Left hindlimb (tissue), 1 donor: ENCODE data around the gene ZBTB40.

ENCODE experiments used
- DNase-seq: peaks from one replicate; pipeline ENCODE4 v3.0.0-alpha.2; 2018

ZBTB40 gene

DNA sequence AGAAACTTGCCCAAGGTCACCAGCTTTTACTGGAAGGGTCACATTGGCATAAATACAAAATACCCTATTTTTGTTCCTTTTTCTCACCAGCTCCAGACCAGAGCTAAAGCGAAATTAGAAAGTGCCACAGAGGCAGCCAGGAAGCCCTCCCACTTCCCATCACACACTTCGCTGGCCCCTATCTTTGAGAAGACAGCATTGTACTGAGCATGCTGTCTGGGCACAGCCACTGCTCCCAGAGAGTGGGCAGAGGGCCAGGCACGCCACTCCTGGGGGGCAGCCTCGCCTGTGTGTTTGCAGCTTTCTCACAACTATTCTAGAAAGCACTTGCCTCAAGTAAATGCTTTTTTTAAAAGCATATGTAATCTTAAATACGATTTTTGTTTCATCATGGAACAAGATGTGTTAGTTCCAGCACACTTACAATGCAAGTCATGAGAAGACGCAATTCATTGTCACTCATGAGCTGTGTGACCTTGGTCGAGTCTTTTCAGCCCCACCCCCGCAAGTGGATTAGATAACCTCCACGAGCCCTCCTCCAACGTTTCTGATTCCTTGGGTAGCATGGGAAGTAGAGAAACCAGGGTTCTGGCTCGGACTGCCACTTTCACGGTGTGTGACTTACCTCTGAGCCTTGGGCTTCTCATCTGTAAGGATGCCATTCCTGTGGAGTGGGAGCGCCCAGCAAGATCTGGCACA is 85.9 kb downstream of the ZBTB40 start:
- no peak for DNase-seq

DNA sequence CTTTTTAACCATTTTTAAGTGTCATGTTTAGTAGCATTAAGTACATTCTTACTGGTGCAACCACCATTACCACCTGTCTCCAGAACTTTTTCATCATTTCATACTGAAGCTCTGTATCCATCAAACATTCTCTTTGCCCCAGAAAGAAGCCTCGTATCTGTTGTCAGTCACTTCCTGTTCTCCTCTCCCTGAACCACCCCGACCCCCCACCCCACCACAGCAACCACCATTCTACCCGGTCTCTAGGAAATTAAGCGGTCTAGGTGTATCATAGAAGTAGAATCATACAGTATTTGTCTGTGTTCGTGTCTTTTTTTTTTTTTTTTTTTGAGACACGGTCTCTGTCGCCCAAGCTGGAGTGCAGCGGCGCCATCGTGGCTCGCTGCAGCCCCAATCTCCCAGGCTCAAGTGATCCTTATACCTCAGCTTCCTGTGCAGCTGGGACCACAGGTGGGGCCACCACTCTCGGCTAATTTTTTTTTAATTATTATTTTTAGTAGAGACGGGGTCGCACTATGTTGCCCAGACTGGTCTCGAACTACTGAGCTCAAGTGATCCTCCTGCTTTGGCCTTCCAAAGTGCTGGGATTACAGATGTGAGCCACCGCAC is 88.0 kb downstream of the ZBTB40 start:
- DNase-seq: no peak

DNA sequence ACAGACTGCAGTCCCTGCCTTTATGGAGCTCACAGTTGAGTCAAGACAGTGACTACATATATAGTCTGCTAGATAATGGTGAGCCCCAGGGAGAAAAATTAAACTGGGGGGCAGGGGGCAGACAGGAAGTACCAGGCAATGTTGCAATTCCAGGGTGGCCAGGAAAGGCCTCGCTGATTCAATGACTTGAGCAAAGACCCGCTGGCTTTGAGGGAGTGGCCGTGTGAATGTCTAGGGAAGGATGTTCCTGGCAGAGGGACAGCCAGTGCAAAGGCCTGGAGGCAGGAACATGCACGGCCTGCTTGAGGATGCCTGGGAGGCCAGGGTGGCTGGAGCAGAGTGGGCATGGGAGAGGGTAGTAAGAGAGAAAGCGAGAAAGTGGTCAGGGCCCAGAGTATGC is 88.7 kb downstream of the ZBTB40 start:
- DNase-seq: no peak

DNA sequence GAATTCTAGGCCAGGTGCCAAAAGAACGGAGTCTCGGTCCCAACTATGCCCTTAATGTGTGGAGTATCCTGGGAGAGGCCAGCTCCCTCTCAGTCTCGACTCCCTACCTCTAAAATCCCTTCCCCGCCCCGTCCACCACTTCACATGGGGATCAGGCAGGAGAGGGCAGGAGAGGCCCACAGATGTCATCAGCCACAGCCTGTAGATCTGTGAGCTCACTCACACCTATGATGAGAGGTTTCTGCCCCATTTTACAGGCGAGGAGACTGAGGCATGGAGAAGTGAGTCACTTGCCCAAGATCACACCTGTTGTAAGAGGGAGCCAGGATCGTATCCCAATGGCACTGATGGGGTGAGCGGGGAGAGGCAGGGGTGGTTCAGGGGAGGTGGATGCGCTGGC is 91.2 kb downstream of the ZBTB40 start:
- DNase-seq: no peak

DNA sequence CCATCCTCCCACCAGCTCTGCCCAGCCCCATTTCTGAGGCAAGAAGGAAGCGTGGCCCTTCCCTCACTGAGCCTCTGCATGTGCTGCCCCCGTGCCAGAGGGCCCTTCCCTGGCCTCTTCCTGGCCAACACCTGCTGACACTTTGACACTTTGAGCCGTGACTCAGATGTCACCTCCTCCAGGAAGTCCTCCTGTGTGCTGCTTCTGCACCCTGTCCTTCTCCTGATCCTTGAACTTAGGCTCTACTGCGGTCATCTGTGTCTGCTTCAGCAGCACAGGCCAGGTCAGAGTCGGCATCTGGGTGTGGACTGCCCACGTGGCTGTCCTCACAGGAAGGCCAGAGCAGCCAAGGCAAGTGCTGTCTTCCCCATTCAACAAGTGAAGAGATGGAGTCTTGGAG is 92.0 kb downstream of the ZBTB40 start:
- DNase-seq: no peak

DNA sequence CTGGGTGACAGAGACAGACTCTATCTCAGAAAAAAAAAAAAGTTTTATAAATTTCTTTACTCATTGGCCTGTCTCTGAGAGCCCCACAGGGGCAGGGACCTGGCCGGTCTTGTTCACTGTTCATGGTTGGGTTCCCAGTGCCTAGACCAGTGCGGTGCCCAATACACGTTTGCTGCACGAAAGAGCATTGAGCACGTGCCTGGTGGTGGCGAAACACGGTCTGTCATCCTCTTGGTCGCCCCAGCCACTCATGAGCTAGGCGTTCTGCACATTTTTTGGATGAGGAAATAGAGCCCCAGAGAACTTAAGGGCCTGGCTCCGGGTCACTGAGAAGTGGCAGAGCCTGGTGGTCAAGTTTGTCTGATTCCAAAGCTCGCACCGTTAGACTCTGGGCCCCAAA is 93.0 kb downstream of the ZBTB40 start:
- DNase-seq: no peak

DNA sequence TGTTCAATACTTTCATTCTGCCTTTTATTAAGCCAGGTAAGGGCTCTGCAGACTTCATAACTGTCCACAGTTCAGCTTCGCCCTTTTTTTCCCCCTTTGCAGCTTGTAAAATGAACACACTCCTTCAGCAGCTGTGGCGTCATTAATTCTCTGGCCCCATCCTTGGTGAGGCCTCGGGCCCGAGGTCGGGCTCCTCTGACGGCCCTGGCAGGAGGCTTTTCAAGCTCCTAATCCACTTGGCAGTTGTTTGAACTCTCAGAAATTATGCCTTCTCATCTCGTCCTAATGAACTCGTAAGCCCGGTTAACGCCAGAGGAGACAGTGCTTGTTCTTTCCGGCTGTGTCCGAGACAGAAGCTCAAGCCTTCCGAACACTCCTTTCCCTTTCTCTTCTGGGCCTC is 93.5 kb downstream of the ZBTB40 start:
- DNase-seq: no peak

DNA sequence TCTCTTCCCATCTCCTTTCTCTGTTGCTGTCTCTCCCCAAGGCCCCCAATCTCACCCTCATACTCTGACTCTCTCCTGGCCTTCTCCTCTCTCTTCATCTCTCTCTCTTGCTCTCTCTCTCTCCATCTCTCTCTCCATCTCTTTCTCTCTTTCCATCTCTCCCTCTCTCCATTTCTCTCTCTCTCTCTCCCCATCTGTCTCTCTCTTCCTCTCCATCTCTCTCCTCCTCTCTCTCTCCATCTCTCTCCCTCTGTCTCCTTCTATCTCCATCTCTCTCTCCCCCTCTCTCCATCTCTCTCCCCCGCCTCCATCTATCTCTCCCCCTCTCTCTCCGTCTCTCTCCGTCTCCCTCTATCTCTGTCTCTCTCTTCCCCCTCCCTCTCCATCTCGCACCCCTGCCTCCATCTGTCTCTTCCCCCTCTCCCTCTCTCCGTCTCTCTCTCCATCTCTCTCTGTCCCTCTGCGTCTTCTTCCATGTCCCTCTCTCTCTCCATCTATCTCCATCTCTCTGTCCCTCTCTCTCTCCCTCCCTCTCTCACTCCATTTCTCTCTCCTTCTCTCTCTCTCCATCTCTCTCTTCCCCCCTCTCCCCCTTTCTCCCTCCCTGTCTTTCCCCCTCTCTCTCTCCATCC is 95.7 kb downstream of the ZBTB40 start:
- DNase-seq: no peak

DNA sequence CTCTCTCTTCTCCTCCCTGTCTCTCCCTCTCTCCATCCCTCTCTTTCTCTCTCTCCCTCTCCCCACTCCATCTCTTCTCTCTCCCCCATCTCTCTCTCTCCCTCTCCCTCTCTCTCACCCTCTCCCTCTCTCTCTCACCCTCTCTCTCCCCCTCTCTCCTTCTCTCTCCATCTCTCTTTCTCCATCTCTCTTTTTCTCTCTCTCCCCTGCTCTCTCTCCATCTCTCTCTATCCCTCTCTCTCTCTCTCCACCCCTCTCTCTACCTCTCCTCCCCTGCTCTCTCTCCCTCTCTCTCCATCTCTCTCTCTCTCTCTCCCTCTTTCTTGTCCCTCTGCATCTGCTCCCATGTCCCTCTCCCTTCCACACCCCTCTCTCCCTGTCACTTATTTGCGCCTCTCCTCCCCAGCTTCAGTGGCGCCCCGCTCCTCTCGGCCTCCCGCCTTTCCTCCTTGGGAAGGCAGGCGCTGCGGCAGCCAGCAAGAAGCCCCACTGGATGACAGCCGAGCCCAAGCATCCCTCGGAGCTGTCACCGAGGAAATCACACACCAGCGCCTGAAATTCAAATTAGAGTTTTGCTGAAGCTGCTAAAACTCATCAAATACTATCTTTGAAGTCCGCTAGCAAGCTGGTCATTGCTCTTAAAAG is 96.3 kb downstream of the ZBTB40 start:
- DNase-seq: no peak

DNA sequence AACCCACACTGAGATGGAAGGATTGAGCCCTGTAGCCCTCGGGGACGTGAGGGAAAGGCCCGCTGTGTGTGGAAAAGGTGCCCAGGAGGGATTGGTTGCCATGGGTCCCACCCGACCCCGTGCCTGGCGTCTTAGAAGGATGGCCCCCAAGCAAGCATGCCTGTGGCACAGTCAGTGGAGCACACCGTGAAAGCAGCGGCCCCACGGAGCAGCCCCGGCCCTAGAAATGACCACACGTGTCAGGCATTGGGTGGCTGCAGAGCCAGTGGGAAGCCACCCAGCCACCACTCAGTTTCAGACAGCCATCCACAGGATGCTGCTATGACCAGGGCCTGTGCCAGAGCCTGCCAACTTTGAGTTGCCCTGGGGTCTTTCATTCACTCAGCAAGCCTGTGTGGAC is 98.4 kb downstream of the ZBTB40 start:
- no peak for DNase-seq

DNA sequence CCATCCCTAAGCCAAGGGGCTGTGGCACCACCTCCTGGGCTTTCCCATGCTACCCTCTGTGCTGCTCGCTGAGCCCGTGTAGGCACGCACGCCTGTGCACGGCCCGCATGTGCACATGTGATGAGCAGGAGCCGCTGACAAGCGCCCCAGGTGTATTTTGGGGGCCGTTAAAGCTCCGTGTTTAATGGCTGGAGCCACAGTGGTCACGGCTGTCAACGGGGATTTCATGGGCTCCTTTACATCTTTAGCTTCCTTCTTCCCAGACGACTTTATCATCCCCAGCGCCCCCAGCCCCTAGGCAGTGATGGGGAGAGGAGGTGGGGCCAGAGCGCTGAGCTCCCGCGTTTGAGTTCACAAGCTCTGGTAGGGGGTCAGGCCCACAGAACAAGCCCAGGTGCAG is 99.9 kb downstream of the ZBTB40 start:
- no peak for DNase-seq

DNA sequence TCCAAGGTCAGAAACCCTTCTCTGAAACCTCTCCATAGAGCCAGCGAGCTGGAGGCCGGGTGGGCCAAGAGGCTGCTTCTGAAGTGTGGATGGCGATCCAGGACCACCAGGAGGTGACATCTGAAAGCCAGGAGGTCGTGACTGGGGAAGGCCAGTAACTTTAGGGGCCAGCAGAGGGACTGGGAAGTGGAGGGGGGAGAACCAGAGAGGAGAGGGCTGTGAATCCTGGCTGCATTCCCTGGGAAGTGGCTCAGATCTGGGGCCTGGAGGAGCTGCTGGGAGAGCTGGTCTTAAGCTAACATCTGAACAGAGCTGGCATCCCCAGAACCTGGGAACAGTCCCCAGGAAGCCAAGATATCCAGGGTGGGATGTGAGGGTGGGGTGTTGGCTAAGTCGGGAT is 100.4 kb downstream of the ZBTB40 start:
- DNase-seq: peak; percentile 50

DNA sequence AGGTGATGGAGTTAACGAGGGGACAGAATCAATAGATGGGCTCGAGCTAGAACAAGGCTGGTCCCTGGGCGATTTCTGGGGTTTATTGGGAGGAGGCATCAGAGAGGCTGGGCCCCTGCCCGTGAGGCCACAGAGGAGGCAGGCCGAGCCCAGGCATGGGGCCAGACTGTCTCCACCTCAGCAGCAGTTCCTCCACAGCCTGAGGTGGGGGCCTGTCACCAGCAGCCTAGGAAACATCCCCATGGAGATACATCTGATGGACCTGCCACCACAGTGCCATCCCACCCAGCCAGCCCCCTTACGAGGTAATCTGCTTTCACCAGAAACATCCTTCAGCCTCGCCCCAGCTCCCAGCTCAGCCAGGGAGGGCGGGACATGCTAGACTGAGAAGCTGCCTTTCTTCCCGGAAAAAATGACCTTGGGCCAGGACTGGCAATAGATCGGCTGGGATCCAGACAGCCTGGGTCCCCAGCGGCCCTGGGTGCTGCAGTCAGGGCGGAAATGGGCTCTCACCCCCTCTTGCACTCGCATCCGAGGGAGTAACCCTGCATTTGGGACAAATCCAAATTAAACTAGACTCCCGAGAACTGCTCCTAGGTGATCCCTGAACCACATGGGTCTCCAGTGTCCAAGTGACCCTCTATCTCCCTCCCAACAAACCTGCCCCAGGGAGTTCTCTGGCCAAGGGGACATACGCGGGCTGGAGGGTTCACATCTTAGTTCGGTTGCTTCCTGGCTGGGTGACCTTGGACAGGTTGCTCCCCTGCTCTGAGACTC is 101.6 kb downstream of the ZBTB40 start:
- DNase-seq: no peak

DNA sequence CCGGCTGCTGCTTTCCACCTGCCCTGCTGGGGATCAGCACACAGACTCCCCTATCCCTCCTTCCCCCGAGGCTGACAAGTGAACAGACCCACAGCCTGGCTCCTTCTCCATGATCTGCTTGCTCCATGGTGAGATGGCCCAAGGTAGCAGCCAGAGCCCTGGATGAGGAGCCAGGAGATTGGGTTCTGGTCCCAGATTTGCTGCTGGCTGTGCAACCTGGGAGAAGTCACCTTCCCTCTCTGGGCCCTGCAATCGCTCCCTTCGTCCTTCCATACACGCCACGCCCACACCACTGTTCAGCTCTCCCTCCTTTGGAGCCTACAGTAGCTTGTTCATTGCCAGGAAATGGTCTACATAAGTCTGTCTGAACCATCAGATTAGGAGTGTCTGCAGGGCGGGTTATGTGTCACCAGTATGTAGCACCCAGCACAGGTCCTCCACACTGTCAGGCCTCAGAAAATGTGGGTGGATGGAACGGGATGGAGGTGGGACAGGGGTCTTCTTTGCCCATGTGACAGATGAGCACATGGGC is 102.4 kb downstream of the ZBTB40 start:
- no peak for DNase-seq

DNA sequence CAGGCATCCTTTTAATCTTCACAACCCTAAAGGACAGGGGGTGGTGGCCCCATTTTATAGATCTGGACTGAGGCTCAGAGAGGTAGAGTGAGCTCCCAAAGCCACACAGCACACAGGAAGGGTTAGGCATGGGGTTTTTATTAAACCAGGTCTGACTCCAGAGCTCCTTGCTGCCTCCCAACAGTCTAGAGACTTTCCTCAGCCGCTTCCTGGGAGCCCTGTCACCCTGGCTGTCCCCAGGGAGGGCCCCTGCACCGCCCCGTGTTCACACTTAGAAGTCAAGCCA is 103.7 kb downstream of the ZBTB40 start:
- no peak for DNase-seq

DNA sequence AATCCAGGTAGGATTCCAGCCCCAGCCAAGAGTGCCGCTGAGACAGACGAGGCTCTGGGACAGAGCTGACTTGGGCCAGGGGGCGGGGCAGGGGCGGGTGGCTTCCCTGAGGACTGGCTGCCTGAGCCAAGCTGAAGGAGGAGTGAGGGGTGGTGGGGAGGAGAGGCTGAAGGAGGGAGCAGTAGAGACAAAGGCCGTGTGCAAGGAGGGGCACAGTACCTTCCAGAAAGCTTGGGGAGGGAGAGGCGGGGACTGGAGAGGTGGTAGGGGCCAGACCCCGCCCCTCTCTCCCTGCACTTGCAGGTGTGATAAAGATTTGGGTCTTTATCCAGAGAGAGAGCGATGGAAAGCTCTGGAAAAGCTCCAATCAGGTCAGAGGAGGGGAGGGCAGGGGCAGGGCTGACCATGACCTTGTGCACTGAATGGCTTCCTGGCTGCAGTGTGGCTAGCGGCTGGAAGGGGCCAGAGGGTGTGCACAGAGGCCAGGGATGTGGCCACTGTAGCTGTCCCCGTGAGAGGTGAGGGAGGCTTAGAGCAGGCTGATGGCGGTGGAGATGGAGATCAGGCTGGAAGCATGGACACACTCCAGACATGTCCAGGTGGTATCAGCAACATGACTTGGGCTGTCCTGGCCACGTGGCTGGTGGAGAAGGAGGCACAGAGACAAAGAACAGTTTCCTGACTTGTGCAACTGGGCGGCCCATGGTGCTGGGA is 104.9 kb downstream of the ZBTB40 start:
- no peak for DNase-seq

DNA sequence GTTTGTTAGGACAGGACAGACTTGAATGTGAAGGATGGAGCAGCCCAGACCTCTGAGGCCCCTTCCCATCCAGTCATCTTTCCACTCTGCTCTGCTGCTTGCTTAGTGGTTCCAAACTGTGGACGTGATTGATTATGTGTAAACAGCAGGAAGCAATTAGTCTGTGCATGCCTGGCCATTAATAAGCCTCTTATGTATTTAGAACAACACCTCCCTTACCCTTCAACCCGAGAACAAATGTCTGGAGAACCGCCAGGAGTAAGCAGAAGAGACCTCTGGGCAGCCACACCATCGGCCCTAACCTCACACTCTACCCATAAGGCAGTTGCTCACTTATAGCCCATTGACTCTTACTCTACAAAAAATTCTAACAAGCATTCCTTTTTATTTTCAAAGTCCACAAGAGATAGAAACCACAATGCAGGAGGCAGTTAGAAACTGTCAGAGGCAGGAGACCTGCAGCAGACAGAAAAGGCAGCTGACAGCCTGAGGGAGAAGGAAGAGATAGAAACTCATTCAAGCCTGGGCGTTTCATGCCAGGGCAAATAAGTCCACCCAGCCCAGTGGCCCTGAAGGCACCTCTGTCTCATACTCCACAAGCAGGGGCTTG is 105.8 kb downstream of the ZBTB40 start:
- no peak for DNase-seq

DNA sequence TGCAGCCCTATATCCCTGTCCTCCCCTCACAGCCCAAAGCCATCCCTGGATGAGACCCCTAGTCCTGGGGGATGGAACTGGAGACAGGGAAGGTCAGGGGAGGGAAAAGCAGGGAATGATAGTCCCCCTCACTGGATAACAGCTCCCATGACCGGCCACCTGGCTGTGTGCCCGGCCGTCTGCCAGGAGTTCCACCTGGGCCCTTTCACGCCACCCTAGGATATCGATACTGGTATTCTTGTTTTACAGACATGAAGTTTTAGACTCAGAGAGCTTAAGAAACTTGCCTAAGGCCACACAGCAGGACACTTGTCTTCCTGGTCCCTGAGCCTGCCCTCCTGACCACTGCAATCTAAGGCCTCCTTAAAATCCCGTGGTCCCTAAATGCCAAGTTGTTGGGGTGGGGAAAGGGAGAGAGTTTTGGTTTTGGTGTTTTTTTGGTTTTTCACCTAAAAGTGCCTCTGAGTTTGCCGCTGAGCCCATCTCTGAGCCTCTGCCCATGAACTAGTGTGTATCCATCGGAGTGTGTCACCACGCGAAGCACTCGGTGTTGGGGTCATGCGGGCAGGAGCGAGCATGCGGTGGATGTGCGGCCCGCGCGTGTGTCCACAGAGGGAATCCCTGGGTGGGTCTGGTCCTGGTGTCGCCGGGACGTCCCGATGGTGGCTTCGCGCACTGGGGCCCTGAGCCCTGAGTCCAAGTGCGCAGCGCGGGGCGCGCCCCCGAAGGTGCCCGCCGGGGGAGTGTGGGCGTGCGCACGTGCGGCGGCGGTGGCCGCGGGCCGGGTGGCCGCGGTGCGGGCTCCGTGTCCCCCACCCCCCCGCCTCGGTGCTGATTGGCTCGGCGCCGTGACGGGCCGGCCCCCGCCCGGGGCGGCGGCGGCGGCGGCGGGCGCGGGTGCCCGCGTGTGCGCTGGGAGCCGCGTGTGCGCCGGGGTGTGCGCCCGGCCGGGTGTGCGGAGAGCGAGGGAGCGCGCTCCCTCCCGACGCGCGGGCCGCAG is 111.2 kb downstream of the ZBTB40 start, which contains the start of gene EPHA8:
Gene EPHA8, plus strand, starts transcription at position 906 of the 1,000 bp plus-strand sequence. CDS start 147 bp downstream, outside the sequence.
- DNase-seq: no peak

DNA sequence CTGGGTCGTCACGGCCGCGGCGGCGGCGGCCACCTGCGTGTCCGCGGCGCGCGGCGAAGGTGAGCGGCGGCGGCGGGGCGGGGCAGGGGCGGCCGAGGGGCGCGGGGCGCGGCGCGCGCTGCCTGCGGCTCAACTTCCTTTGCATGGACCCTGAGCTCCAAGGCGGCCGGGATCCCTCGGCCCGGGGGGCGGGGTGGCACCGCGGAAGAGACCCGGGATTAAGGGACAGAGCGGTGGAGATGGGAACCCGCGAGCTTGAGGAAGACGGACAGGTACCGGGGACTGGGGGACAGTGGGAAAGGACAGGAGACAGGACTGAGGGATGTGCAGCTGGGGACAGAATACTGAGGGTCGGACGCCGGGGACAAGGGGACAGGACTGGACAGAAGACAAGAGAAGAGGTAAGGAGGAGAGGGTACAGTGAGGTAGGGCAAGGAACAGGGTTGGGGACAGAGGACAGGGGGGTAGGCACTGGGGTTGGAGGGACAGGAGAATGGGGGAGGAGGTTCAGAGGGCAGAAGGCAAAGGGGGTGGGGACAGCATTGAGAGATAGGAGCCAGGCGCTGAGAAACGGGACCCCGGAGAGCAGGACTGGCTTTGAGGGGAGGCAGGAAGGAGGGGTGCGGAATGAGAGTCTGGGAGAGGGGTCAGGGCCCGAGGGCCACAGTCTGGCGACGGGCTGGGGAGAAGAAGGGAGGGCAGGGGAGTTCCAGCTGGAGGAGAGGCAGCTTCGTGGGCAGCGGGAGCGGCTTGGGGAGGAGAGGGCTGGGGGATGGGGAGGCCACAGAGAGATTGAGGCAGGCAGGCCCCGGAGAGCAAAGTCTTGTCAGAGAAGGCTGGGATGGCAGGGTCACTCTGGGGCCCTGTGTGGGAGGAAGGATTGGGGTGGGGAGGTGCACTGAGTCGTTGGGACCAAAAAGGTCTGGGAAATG is 112.3 kb downstream of the ZBTB40 start:
- no peak for DNase-seq
